Tibial nerve (tissue), 4 donors: ENCODE data around the gene HDAC3.

ENCODE experiments used
- CTCF ChIP-seq, 5 experiments: fragments of 200-600 bp in 3 of 5; fragments of 450-650 bp in 2 of 5; sonication (generic) in 3 of 5; IDR thresholded peaks; one replicate each; pipeline ENCODE4 v1.5.1; 2016 to 2019; ENCODE audit warnings: antibody characterized with exemption in 5 of 5, mild to moderate bottlenecking in 3 of 5, moderate library complexity in 2 of 5
- EP300 ChIP-seq, 2 donors: sonication (generic); formaldehyde crosslinking; IDR thresholded peaks; one replicate each; pipeline ENCODE4 v1.6.1; 2017; ENCODE audit warnings: antibody characterized with exemption in 2 of 2, mild to moderate bottlenecking in 1 of 2
- POLR2A ChIP-seq, 2 donors: fragments of 450-650 bp; IDR thresholded peaks; one replicate each; pipeline ENCODE4 v1.6.1; 2017; ENCODE audit warnings: antibody characterized with exemption in 2 of 2, mild to moderate bottlenecking in 2 of 2, moderate library complexity in 2 of 2

- TF ChIP-seq CTCF (IDR thresholded peaks at IDR 0.05) (no peak), POLR2A (IDR thresholded peaks at IDR 0.05) (no peak), EP300 (IDR thresholded peaks at IDR 0.05) (no peak)
Observed at GRCh38 chr5:141628175-141628788, 8.4 kb downstream of the HDAC3 start.
